K562 (cell line): ENCODE measurements around the gene GABARAPL2. TPM values are rescaled to one million over a fixed set of nuclear protein-coding genes. Genes with fewer than 3 reads are reported as not detected.
A peak's percentile ranks its signal among the peaks of the same experiment; 100 is the strongest.

ENCODE experiments used
- ATF7 ChIP-seq: fragments of 450-650 bp; IDR thresholded peaks from 2 replicates; pipeline ENCODE4 v1.7.1; 2014; ENCODE audit warnings: mild to moderate bottlenecking, moderate library complexity
- CHD4 ChIP-seq: fragments of 200-600 bp; sonication (generic); IDR thresholded peaks from 3 replicates; pipeline ENCODE4 v1.6.1; 2012; ENCODE audit warnings: low read depth, mild to moderate bottlenecking, mixed read lengths, low read length, inconsistent platforms; ENCODE audit not compliant: insufficient read depth, insufficient replicate concordance, poor library complexity, severe bottlenecking
- E2F6 ChIP-seq, 2 experiments: IDR thresholded peaks; 2 replicates each; pipeline ENCODE4 v1.6.1; 2011; ENCODE audit warnings: borderline replicate concordance in 1 of 2, control low read depth in 1 of 2, low read depth in 1 of 2, low read length in 1 of 2, mild to moderate bottlenecking in 1 of 2, mixed read lengths in 1 of 2, moderate library complexity in 1 of 2; ENCODE audit not compliant: insufficient read depth in 1 of 2, insufficient read length in 1 of 2, poor library complexity in 1 of 2, severe bottlenecking in 1 of 2; ENCODE audit errors: extremely low read depth in 1 of 2
- FOXJ3 ChIP-seq: sonication (generic); formaldehyde crosslinking; IDR thresholded peaks from 2 replicates; pipeline ENCODE4 v1.4.0; 2020; ENCODE audit warnings: mild to moderate bottlenecking, missing genetic modification reagents
- GATAD2A ChIP-seq: fragments of 450-650 bp; IDR thresholded peaks from 2 replicates; pipeline ENCODE4 v1.6.1; 2017
- HDGF ChIP-seq: fragments of 450-650 bp; IDR thresholded peaks from 2 replicates; pipeline ENCODE4 v1.6.1; 2016
- HNRNPK ChIP-seq: fragments of 200-400 bp; formaldehyde crosslinking; IDR thresholded peaks from one replicate; pipeline ENCODE4 v1.6.1; 2018; ENCODE audit warnings: mild to moderate bottlenecking, low read depth, low read length; ENCODE audit not compliant: poor library complexity, severe bottlenecking
- HNRNPLL ChIP-seq: fragments of 200-400 bp; formaldehyde crosslinking; IDR thresholded peaks from 2 replicates; pipeline ENCODE4 v1.6.1; 2017; ENCODE audit warnings: low read length, low read depth, mild to moderate bottlenecking; ENCODE audit not compliant: poor library complexity, severe bottlenecking
- MBD2 ChIP-seq: sonication (generic); IDR thresholded peaks from 2 replicates; pipeline ENCODE4 v1.6.1; 2016; ENCODE audit warnings: low read depth, borderline replicate concordance
- NCOA1 ChIP-seq: fragments of 450-650 bp; IDR thresholded peaks from 2 replicates; pipeline ENCODE4 v1.6.1; 2016; ENCODE audit warnings: low read depth
- PTRF ChIP-seq: fragments of 450-650 bp; IDR thresholded peaks from 2 replicates; pipeline ENCODE4 v1.6.1; 2016; ENCODE audit warnings: mild to moderate bottlenecking, missing genetic modification characterization, missing compliant biosample characterization
- SMARCA5 ChIP-seq: fragments of 450-650 bp; IDR thresholded peaks from 2 replicates; pipeline ENCODE4 v1.6.1; 2016
- SREBF2 ChIP-seq: sonication (generic); formaldehyde crosslinking; IDR thresholded peaks from 2 replicates; pipeline ENCODE4 v1.4.0; 2020; ENCODE audit warnings: mild to moderate bottlenecking, missing genetic modification reagents
- TRIM24 ChIP-seq, 2 experiments: fragments of 450-650 bp; IDR thresholded peaks; 2 replicates each; pipeline ENCODE4 v1.6.1; 2016
- ZNF124 ChIP-seq: sonication (generic); formaldehyde crosslinking; IDR thresholded peaks from 2 replicates; pipeline ENCODE4 v1.8.1; 2022; ENCODE audit warnings: missing genetic modification reagents
- ZNF79 ChIP-seq: fragments of 250-450 bp; sonication (Bioruptor Pico); IDR thresholded peaks from 2 replicates; pipeline ENCODE4 v1.4.0; 2020; ENCODE audit warnings: low read depth, mild to moderate bottlenecking, moderate library complexity
- polyA plus RNA-seq, 8 experiments: library from polyadenylated mRNA; depleted of rRNA in 4 of 8; stranded (reverse) in 5 of 8; unstranded in 3 of 8; fragments of >200 nt; fragmentation: Nextera tagmentation in 2 of 8; fragmentation: Illumina TruSeq in 1 of 8; extraction: Ambion mirVana in 2 of 8; extraction: Trizol in 1 of 8; gene quantifications; 2 replicates each; pipeline versions ENCODE4 v1.2.1 to v1.2.3, GENCODE V29; 2011 to 2014; ENCODE audit warnings: inconsistent platforms in 1 of 8, missing spikeins in 1 of 8
- total RNA-seq, 7 experiments: library from RNA; depleted of rRNA in 6 of 7; stranded (reverse); fragments of >200 nt in 6 of 7; fragmentation: Illumina TruSeq in 2 of 7; extraction: Trizol in 2 of 7; gene quantifications; 2 replicates each; pipeline versions ENCODE4 v1.2.1 to v1.2.3, GENCODE V29; 2011 to 2021; ENCODE audit warnings: low replicate concordance in 1 of 7
- TF ChIP-seq, protein P1 (sequence below): fragments of 450-650 bp; IDR thresholded peaks from 2 replicates; pipeline ENCODE4 v1.6.1; 2018; ENCODE audit warnings: mild to moderate bottlenecking, low read depth; ENCODE audit not compliant: partially characterized antibody
- TF ChIP-seq, protein P2 (sequence below): fragments of 450-650 bp; IDR thresholded peaks from 2 replicates; pipeline ENCODE4 v1.6.1; 2017; ENCODE audit warnings: mild to moderate bottlenecking, moderate library complexity

Gene GABARAPL2
- total and polyA plus RNA-seq, 9 of the 15 experiments (the other 6 are each of a cell fraction or from before 2014, with no cell fraction given) = 42.1 to 288 (median 91.8) TPM

- TF ChIP-seq HNRNPK = no peak
- TF ChIP-seq FOXJ3 (CRISPR knock-in tag) = no peak
- TF ChIP-seq, protein P1, sequence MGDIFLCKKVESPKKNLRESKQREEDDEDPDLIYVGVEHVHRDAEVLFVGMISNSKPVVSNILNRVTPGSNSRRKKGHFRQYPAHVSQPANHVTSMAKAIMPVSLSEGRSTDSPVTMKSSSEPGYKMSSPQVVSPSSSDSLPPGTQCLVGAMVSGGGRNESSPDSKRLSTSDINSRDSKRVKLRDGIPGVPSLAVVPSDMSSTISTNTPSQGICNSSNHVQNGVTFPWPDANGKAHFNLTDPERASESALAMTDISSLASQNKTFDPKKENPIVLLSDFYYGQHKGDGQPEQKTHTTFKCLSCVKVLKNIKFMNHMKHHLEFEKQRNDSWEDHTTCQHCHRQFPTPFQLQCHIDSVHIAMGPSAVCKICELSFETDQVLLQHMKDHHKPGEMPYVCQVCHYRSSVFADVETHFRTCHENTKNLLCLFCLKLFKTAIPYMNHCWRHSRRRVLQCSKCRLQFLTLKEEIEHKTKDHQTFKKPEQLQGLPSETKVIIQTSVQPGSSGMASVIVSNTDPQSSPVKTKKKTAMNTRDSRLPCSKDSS = no peak
- peak; percentile 17 to 55; a peak in 1 of 4 replicates for TF ChIP-seq TRIM24 (IDR thresholded peaks at IDR 0.05)
- no peak for TF ChIP-seq ZNF79 (CRISPR knock-in tag)
- 0 out of 2 replicates have a peak, but pooled peaks have one; percentile 37 for TF ChIP-seq MBD2
- TF ChIP-seq ZNF124 = no peak
- TF ChIP-seq HDGF = no peak
- no peak for TF ChIP-seq CHD4
- TF ChIP-seq PTRF = no peak
- TF ChIP-seq SREBF2 (CRISPR knock-in tag) = no peak
- TF ChIP-seq E2F6 (IDR thresholded peaks at IDR 0.05; ENCODE audit: borderline replicate concordance in 1 of 2, extremely low read depth in 1 of 2, insufficient read depth in 1 of 2, insufficient read length in 1 of 2, low read depth in 1 of 2, low read length in 1 of 2, poor library complexity in 1 of 2, severe bottlenecking in 1 of 2) = no peak
- TF ChIP-seq HNRNPLL = no peak
- TF ChIP-seq ATF7 = no peak; the same call in 1 of the 2 replicates
- no peak for TF ChIP-seq SMARCA5
- no peak for TF ChIP-seq GATAD2A
- TF ChIP-seq, protein P2, sequence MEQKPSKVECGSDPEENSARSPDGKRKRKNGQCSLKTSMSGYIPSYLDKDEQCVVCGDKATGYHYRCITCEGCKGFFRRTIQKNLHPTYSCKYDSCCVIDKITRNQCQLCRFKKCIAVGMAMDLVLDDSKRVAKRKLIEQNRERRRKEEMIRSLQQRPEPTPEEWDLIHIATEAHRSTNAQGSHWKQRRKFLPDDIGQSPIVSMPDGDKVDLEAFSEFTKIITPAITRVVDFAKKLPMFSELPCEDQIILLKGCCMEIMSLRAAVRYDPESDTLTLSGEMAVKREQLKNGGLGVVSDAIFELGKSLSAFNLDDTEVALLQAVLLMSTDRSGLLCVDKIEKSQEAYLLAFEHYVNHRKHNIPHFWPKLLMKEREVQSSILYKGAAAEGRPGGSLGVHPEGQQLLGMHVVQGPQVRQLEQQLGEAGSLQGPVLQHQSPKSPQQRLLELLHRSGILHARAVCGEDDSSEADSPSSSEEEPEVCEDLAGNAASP = peak; percentile 71
- peak; percentile 79 for TF ChIP-seq NCOA1
Observed at GRCh38 chr16:75578212-75578611, 12.0 kb downstream of the GABARAPL2 start (continued).
